Prostate gland (tissue), 2 donors: ENCODE measurements around the gene JPH3.

Source experiments
- POLR2A ChIP-seq: fragments of 450-650 bp; IDR thresholded peaks from one replicate; pipeline ENCODE4 v1.6.1; 2016; ENCODE audit warnings: antibody characterized with exemption, mild to moderate bottlenecking
- POLR2AphosphoS5 ChIP-seq: sonication (generic); formaldehyde crosslinking; IDR thresholded peaks from one replicate; pipeline ENCODE4 v1.6.1; 2017; ENCODE audit warnings: antibody characterized with exemption
- TF ChIP-seq, protein P1 (sequence below), 4 experiments: fragments of 200-600 bp in 2 of 4; fragments of 450-650 bp in 2 of 4; sonication (generic) in 2 of 4; IDR thresholded peaks; 1 replicate in 3 of 4; 2 replicates in 1 of 4; pipeline ENCODE4 v1.5.1; 2016 to 2019; ENCODE audit warnings: antibody characterized with exemption in 4 of 4, mild to moderate bottlenecking in 2 of 4, moderate library complexity in 2 of 4

DNA sequence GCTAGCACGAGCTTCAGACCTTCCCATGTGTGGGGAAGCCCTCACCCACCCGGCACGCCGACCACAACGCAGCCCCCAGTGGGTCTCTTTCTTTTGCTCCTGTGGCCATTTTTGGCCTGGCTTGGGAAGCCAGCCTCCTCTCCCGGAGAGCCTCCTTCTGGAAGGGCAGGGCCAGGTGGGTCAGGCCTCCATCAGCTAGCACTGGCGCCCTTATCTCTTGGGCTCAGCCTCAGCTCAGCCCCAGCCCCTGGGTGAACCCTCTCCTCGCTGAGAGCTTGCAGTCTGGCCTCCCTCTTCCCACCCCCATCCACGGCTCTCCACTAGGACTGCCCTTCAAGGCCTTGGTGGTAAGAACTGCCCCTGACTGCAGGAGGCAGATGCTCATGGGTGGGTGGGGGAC, 14.7 kb upstream of the JPH3 start:
- TF ChIP-seq, protein P1, sequence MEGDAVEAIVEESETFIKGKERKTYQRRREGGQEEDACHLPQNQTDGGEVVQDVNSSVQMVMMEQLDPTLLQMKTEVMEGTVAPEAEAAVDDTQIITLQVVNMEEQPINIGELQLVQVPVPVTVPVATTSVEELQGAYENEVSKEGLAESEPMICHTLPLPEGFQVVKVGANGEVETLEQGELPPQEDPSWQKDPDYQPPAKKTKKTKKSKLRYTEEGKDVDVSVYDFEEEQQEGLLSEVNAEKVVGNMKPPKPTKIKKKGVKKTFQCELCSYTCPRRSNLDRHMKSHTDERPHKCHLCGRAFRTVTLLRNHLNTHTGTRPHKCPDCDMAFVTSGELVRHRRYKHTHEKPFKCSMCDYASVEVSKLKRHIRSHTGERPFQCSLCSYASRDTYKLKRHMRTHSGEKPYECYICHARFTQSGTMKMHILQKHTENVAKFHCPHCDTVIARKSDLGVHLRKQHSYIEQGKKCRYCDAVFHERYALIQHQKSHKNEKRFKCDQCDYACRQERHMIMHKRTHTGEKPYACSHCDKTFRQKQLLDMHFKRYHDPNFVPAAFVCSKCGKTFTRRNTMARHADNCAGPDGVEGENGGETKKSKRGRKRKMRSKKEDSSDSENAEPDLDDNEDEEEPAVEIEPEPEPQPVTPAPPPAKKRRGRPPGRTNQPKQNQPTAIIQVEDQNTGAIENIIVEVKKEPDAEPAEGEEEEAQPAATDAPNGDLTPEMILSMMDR (IDR thresholded peaks at IDR 0.05): no peak
- TF ChIP-seq POLR2A: no peak
- TF ChIP-seq POLR2AphosphoS5: no peak
